ENCODE measurements around the gene CHRDL2.
"Not testable (repeated sequence)": the region's sequence is repeated elsewhere in the genome, so short reads cannot be mapped to it uniquely, and the experiment has no call there.

- not testable (repeated sequence) for TF ChIP-seq POLR2A, CTCF (IDR thresholded peaks at IDR 0.05)
Observed at GRCh38 chr11:74659124-74659523, 72.1 kb downstream of the CHRDL2 start.
